ENCODE measurements around the gene SLC9A4. TPM values are rescaled to one million over a fixed set of nuclear protein-coding genes. Genes with fewer than 3 reads are reported as not detected.

The SLC9A4 gene
- total RNA-seq, 1 donor from 2014 or later: not detected

DNA sequence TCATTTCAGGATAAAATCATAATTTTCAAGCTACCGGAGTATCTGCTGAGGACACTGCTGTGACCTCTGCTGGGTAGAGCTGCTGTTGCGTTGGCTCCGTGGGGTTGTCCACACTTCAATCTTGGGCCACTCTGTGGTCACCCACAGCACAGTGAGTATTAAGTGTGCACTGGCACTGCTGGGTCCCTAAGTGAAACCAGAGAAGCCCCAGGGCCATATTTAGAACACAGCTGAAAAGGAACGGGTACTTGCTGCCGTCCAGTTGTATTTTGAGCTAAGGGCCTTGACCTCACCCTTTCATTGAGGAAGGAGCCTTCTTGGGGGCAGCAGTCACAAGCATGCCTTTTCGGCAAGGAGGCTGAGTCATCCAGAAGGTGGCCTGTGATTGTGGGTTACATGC is 10.1 kb downstream of the SLC9A4 start:
- intact Hi-C loops (cut with DNase I): no loop called here
- no peak overlapping the region for H3K27ac ChIP-seq
- H3K9me3 ChIP-seq: no peaks in the 10 kb centered on the region
- ATAC-seq: no peak
- no peaks in the 10 kb centered on the region for H3K36me3 ChIP-seq
- no peaks in the 10 kb centered on the region for H3K4me1 ChIP-seq
- peaks cover 3% of the 10 kb centered on the region for H3K27me3 ChIP-seq
- H3K4me3 ChIP-seq: no peak overlapping the region
- no peak for DNase-seq
- TF ChIP-seq, protein P1, sequence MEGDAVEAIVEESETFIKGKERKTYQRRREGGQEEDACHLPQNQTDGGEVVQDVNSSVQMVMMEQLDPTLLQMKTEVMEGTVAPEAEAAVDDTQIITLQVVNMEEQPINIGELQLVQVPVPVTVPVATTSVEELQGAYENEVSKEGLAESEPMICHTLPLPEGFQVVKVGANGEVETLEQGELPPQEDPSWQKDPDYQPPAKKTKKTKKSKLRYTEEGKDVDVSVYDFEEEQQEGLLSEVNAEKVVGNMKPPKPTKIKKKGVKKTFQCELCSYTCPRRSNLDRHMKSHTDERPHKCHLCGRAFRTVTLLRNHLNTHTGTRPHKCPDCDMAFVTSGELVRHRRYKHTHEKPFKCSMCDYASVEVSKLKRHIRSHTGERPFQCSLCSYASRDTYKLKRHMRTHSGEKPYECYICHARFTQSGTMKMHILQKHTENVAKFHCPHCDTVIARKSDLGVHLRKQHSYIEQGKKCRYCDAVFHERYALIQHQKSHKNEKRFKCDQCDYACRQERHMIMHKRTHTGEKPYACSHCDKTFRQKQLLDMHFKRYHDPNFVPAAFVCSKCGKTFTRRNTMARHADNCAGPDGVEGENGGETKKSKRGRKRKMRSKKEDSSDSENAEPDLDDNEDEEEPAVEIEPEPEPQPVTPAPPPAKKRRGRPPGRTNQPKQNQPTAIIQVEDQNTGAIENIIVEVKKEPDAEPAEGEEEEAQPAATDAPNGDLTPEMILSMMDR (IDR thresholded peaks at IDR 0.05): no peak

DNA sequence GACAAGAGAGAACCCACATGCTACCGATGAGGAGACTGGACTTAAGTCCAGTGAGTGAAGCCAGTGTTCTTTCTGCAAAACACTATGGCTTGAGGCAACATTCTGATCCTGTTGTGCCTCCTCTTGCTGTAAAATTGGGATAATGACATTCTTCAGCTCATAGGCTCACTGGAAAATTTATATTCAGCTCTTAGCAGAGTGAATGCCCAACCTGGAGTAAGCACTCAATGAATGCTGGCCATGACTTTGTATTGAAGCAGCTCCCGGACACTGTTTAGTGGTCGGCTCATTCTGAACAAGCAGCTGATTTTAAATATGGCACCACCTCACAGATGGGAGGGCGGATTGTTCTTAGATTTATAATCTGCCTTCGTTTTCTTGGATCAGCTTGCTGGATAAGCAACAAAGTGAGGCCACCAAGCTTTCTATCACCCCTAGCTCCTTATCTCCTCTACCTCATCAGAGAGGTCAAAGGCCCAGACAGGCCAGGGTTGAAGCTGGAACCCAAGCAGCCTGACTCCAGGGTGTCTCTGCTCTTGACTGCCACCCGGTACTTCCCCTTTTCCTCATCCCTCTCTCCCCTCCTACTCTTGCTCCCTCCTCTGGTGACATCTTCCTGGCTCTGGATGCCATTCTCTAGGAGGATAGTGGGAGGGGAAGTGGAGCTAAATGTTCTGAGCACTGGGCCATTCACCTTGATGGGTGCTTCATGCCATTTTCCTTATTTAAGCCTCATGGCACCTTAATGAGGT is 11.5 kb downstream of the SLC9A4 start:
- ATAC-seq (no peak), DNase-seq (no peak)
- Histone ChIP-seq H3K4me1 (no peaks in the 10 kb centered on the region), H3K9me3 (no peaks in the 10 kb centered on the region), H3K27me3 (no peaks in the 10 kb centered on the region), H3K36me3 (no peaks in the 10 kb centered on the region), H3K4me3 (no peak overlapping the region), H3K27ac (no peak overlapping the region)
- intact Hi-C loops (cut with DNase I): no loop called here
- TF ChIP-seq, protein P1 (IDR thresholded peaks at IDR 0.05): no peak

DNA sequence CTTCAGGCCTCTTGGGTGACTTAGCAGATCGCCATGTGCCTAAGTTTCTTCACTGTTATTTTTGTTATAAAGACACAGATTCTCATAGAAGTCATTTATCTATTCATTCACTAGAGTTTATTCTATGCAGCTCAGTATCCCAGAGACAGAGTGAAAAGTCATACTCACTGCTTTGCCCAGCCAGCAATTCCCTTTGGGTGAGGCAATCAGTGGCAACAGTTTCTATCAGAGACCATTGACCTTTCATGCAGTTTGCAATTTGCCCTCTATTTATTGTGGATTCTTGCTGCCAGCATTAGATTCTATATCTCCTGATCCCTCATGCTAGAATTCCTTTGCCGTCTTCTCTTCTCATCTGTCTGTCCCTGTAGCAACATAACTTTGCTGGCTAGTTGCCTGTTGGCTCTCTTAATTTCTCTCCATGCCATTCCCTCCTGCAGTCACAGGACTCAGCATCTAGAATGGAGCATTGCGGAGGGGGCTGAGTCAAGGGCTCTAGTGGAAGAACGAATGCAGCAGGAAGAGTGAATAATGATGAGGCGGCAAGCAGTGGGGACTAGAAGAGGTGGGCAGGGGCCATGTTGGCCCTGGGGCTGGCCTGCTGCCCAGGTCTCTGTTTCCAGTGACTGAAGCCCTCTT is 12.2 kb downstream of the SLC9A4 start:
- no peak for ATAC-seq
- no peak overlapping the region for H3K27ac ChIP-seq
- no peaks in the 10 kb centered on the region for H3K9me3 ChIP-seq
- intact Hi-C loops (cut with DNase I): no loop called here
- H3K4me1 ChIP-seq: no peaks in the 10 kb centered on the region
- no peak overlapping the region for H3K4me3 ChIP-seq
- no peaks in the 10 kb centered on the region for H3K27me3 ChIP-seq
- no peak for DNase-seq
- TF ChIP-seq, protein P1 (IDR thresholded peaks at IDR 0.05): no peak
- no peaks in the 10 kb centered on the region for H3K36me3 ChIP-seq

DNA sequence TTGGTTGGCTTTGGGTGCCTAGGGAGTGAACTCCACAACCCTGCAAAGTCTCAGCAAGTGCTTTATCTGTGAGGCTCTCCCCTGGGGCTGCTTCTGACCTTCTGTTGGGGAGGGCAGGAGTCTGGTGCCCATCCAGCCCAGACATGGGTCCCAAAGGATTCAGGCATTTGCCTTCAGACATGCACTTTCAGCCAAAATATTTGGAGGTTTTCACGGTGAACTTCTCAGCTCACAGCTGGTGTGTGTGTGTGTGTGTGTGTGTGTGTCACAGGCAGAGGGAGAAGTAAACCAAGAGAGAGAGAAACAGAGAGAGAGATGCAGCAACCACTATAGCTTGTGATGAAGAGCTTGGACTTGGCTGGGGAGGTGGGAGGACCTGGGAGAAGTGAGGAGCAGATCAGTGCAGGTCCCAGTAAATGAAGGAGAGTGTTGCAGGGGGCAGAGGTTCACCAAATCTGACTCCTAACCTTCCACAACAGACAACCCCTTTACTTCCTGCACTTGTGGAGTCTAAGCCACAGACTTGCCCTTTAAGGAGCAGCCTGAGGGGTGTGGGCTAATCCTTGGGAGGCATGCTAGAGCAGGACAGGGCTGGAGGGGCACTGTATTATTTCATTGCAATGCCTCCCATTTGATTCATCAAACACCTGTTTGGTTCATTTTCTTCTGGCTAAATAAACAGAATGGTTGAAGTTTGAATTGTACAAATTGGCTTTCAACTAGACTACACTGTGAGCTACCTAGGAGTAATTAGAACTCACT is 14.1 kb downstream of the SLC9A4 start:
- ATAC-seq: no peak
- no peak for DNase-seq
- H3K27me3 ChIP-seq: no peaks in the 10 kb centered on the region
- intact Hi-C loops (cut with DNase I): no loop called here
- TF ChIP-seq, protein P1 (IDR thresholded peaks at IDR 0.05): no peak
- H3K4me1 ChIP-seq: no peaks in the 10 kb centered on the region
- H3K9me3 ChIP-seq: no peaks in the 10 kb centered on the region
- H3K27ac ChIP-seq: no peak overlapping the region
- H3K4me3 ChIP-seq: no peak overlapping the region
- no peaks in the 10 kb centered on the region for H3K36me3 ChIP-seq

DNA sequence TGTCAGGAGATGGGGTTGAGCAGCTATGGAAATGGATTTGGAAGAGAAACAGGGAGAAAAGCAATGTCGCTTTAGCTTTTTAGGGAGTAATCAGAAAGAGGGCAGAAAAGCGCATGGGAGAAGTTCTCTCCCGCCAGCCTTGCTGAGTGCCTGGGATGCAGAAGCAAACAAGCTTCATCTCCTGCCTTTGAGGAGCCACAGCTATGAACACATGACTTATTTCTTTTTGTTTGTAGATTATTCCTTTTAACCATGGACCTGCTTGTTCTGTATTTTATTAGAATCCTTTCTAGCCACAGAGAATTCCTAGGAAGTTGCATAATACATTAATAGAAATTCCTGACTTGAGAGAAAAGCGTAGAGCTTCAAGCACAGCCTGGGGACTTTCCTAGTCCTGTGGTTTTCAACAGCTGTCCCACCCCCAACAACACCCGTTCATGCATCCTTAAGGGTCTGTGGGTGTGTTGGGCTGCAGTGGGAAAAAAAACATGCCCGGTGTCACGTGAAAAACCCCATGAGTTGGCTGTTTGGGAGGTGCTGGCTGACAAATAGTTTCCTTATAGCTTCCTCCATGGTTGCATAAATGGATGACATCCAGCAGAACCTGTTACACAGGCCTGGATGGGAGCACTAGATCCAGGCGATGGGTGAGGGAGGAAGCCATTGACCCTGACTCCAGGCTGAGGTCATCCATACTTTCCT is 14.9 kb downstream of the SLC9A4 start:
- intact Hi-C loops (cut with DNase I): no loop called here
- ATAC-seq: peak; percentile 61

More for the DNA sequence above, 14.9 kb downstream of the SLC9A4 start:
- TF ChIP-seq, protein P1 (IDR thresholded peaks at IDR 0.05): no peak
- no peak for DNase-seq
- no peaks in the 10 kb centered on the region for H3K9me3 ChIP-seq
- no peak overlapping the region for H3K4me3 ChIP-seq
- no peaks in the 10 kb centered on the region for H3K36me3 ChIP-seq
- no peak overlapping the region for H3K27ac ChIP-seq
- H3K27me3 ChIP-seq: no peaks in the 10 kb centered on the region
- H3K4me1 ChIP-seq: no peaks in the 10 kb centered on the region

Data from upper lobe of right lung (tissue), 1 donor.